ENCODE results near the gene ZNF202.
"Not testable (repeated sequence)": the region's sequence is repeated elsewhere in the genome, so short reads cannot be mapped to it uniquely, and the experiment has no call there.

ZNF202 gene

GRCh38 chr11:123742031-123742723 lies 717 bp upstream of the ZNF202 start:
- no peak for DNase-seq (ENCODE audit: low read depth)

DNA sequence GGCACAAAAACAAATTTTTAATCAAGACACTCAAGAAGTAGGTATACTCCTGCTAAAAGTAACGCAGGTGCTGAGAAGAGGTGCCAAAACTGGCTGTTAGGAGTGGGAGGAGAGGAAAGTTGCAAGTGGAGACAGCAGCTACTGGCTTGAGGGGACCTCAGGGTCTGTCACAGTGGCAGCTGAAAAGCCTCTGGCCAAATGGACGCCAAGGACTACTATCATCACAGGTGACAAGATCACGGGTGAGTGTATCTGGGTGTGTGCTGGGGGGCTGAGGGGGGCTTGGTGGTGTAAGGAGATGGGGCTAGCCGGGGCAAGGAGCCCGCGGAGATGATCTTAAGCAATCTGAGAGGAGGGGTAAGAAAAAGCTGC lies 687 bp downstream of the ZNF202 start:
- DNase-seq (ENCODE audit: low read depth) = no peak

DNA sequence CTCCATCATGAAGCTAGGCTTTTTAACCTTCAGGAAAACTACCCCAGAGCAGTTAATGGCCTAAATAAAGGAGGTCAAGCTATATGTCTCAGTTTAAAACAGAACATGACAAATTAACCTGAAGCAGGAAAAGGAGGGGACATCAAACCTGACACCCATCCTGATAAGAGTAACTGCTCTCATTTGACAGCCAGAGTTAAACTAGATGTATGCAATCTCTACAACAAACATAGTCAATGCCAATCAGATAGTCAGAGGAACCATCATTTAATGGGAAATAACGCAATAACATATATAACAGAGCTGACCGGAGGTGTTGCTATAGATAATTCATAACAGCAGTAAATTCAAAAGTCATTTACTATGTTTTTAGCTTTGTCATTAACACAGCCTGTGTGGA lies 3.1 kb downstream of the ZNF202 start:
- no peak for DNase-seq (ENCODE audit: low read depth)

DNA sequence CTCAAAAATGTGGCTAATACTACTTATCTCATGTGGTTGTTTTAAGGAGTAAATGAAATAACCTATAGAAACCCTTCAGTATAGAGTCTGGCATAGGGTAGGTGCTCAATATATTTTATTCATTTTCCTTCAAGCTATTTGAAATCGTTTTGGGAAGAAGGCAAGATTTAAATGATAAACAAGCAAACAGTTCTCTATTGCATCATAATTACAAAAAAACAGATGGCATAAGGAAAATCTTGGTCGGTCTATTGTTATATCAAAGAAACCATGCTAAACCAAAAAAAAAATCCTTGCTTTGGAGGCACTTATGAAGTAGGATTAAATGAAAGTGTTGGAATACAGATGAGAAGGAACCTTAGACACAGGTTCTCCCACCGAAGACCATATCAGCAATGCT lies 4.7 kb downstream of the ZNF202 start:
- no peak for DNase-seq (ENCODE audit: low read depth)

GRCh38 chr11:123729602-123730001 lies 11.9 kb downstream of the ZNF202 start:
- DNase-seq (ENCODE audit: low read depth) = no peak

DNA sequence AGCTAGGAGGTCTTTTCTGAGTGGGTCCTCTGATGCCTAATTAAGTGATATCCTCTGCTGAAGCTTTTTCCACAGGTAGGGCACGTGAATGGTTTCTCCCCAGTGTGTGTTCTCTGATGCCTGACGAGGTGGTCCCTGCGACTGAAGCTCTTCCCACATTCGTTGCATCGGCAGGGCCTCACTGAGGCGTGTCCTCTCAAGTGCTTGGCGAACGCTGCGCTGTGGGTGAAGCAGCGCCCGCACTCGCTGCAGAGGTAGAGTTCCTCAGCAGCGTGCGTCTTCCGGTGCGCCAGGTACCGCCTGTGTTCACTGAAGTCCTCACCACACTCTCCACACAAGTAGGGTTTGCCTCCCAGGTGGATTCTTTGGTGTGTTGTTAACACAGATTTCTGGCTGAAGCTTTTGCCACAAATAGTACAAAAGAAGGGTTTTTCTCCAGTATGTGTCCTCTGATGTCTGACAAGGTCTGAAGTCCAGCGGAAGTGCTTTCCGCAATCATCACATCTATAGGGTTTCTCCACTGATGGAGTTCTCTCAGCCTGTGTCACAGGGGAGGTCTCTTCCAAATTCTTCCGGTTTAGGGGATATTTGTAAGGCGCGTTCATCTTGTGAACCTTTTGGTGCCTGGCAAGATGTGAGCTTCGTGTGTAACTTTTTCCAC lies 15.3 kb downstream of the ZNF202 start:
- no peak for DNase-seq (ENCODE audit: low read depth)

DNA sequence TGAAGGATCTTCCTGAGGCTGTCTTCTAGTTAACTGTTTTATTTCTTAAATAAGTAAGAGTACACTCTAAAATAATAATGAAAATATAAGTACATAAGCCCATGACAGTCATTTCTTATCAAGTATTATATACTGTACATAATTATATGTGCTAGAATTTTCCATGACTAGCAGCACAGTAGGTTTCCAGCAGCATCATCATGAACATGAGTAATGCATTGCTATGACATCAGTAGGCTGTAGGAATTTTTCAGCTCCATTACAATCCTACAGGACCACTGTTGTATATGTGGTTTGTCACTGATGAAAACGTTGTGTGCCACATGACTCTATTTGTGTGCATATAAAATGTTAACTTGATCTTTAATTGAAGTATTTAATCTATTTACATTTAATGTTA lies 22.0 kb downstream of the ZNF202 start:
- DNase-seq (ENCODE audit: low read depth) = no peak

DNA sequence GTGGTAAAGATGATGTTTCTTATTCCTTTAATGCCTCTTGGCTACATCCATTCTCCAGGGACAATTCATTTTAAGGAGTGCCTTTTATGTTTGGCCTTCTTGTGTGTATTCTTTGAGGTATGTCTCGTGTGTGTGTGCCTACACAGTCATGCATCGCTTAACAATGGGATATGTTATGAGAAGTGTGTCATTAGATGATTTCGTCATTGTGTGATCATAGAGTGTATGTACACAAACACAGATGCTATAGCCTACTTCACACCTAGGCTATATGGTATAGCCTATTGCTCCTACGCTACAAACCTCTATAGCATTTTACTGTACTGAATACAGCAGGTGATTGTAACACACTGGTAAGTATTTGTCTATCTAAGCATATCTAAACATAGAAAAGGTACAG lies 23.0 kb downstream of the ZNF202 start:
- DNase-seq (ENCODE audit: low read depth) = no peak

GRCh38 chr11:123718063-123718462 lies 23.4 kb downstream of the ZNF202 start:
- DNase-seq (ENCODE audit: low read depth) = no peak

GRCh38 chr11:123712627-123713026 lies 28.8 kb downstream of the ZNF202 start:
- not testable (repeated sequence) for DNase-seq (ENCODE audit: low read depth)

DNA sequence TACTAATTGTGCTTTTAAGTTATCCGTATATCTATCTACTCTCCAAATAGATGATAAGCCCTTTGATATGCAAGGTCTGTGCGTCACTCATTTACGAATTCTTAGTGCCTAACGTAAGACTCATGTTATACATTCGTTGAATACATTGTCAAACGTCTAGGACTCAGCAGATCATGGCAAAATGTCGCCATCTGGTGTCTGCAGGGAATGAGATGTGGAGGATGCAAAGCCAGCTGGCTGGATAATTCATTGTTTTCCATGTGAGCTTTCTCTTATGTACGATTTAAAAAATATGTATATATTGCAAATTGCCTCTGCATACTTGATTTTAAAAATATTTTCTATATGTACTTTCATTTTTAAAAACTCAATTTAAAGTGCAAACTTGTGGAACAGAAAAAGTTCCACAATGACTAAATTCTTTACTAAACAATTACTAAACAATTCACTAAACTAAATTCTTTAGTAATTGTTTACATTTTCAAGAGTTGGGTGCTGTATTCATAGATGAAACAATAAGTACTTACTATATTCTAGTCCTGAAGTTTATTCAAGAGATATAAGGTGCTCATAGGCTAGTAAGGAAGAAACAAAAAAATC lies 33.8 kb downstream of the ZNF202 start:
- no peak for DNase-seq (ENCODE audit: low read depth)

- DNase-seq (ENCODE audit: low read depth) = no peak
Measured at GRCh38 chr11:123707206-123707605, 34.3 kb downstream of the ZNF202 start.

DNA sequence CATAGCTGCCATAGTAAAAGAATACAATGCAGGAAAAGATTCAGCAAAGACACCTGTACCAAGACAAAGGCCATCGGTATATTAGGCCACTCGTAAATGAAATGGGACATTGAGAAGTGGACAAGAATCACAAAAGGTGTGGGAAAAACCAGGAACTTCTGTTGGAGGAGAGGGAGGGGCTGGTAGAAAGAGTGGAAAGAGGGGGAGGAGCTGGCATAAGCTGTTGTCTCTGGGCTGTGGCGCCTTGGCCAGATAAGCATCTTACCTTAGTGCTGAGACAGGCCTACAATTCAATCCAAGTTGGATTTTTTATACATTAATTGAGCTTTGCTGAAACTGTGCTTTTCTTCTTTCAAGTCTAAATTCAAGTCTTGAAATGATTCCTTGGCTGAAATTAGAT lies 37.1 kb downstream of the ZNF202 start:
- DNase-seq (ENCODE audit: low read depth) = no peak

GRCh38 chr11:123702696-123703095 lies 38.8 kb downstream of the ZNF202 start:
- DNase-seq (ENCODE audit: low read depth) = no peak

GRCh38 chr11:123702139-123702538 lies 39.3 kb downstream of the ZNF202 start:
- DNase-seq (ENCODE audit: low read depth) = no peak

DNA sequence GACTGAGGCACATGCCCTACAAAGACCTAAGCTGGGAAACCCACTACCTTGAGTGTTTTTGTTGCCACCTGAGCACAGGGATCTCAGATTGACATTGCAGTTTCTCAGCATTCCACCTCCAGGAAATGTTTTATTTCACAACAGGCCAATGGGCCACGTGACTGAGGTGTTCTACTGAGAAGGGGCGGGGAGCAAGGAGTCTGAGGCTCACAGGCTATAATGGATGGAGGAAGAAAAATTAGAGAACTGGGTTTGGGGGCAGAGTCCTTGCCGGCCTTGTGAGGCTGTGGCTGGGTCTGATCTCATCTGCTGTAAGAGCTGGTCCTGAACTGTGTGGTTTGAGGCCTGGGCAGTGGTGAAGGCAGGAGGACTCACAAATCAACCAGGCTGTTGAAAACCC lies 40.7 kb downstream of the ZNF202 start:
- no peak for DNase-seq (ENCODE audit: low read depth)

DNA sequence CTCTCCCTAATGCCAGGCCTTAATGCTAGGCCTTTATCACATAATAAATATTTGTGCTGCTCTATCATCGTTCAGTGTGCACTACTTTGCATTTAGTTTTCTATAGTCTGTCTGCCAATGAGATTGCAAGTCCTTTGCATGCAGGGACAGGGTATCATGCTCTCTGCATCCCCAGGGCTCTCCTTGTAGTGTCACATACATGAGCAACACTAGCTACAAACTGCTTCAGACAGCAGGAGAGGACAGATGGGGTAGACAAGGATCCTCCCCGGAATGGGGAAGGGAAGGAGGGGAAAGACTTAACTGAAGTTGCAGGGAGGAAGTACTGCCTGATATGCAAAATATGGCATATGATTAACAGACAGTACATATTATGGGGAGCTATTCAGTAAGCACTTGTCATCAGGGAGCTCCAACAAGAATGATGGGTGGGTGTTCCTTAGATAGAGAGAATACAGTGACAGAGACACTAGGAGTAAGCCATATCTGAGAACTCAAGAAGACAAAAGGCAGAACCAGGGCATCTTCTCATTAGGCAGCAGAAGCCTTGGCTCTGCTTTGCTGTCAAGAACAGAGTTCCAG lies 42.8 kb downstream of the ZNF202 start:
- no peak for DNase-seq (ENCODE audit: low read depth)

GRCh38 chr11:123696183-123696582 lies 45.3 kb downstream of the ZNF202 start:
- DNase-seq (ENCODE audit: low read depth) = no peak

- no peak for DNase-seq (ENCODE audit: low read depth)
Measured at GRCh38 chr11:123695231-123695630, 46.2 kb downstream of the ZNF202 start.

DNA sequence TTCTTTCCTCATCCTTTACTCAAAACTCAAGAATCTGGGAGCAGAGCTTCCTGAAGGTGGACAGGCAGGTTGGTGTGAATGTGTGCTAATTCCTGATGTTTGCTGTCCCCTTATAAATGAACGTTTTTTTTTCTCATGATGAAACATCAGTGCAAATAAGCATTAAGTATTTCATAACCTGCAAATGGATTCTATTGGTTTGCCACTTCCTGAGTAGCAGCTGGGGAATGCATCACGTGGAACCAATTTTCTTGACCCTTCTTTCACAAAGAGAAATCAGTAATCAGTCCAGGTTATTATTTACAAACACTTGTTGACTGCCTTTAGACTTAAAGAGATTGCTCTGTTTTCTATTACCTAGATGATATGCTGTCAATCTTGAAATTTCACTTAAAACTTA lies 46.9 kb downstream of the ZNF202 start:
- no peak for DNase-seq (ENCODE audit: low read depth)

- DNase-seq (ENCODE audit: low read depth) = no peak
Measured at GRCh38 chr11:123692961-123693360, 48.5 kb downstream of the ZNF202 start.

DNA sequence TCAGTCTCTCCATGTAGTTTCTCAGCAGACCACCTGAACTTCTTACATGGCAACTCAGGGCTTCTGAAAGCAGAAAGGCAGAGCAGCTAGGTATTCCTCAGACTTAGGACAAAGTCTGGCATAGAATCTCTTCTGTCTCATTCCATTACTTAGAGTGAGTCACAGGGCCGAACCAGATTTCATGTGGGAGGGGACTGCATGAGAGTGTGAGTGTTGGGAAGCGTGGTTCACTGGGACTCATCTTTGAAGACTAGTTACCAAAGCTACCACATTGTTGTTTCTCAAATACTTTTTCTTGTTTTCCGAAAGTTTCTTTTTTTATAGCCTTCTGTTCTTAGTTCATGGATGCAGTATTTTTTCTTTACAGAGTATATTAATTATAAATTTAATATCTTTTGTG lies 51.0 kb downstream of the ZNF202 start:
- no peak for DNase-seq (ENCODE audit: low read depth)

DNA sequence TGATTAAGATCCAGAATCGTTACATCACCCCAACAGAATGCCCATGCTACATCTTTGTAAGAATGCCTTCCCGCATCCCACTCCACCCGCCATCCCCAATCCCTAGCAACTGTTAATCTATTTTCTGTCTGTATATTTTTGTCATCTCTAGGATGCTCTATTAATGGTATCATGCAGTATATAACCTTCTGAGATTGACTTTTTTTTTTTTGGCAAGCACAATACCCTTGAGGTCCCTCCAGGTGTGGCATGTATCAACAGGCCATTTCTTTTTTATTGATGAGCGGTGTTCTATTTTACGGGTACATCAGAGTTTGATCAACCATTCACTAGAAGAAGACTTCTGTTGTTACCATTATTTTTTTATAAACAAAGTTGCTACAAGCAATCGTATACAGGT lies 56.9 kb downstream of the ZNF202 start:
- DNase-seq (ENCODE audit: low read depth) = no peak

Data from stimulated activated CD8-positive, alpha-beta memory T cell treated with anti-CD3 and anti-CD28 coated beads, Interleukin-7, amount 100 ng/mL, for 24 hours (primary cell).